Duodenal mucosa (tissue), 2 donors: ENCODE measurements around the gene FEZF2.
A peak's percentile ranks its signal among the peaks of the same experiment; 100 is the strongest.

Experiments used
- H3K27ac ChIP-seq: one replicate; pipeline ENCODE4 v1.7.0; 2013; ENCODE audit warnings: low read depth, low read length
- H3K27me3 ChIP-seq, 2 donors: one replicate each; pipeline ENCODE4 v1.7.0; 2013; ENCODE audit warnings: low read length in 2 of 2, control low read depth in 1 of 2; ENCODE audit not compliant: insufficient read depth in 2 of 2, control insufficient read depth in 1 of 2
- H3K36me3 ChIP-seq, 2 donors: one replicate each; pipeline ENCODE4 v1.7.0; 2013; ENCODE audit warnings: low read length in 2 of 2, control low read depth in 1 of 2; ENCODE audit not compliant: insufficient read depth in 2 of 2, control insufficient read depth in 1 of 2
- H3K4me1 ChIP-seq, 2 donors: one replicate each; pipeline ENCODE4 v1.7.0; 2013; ENCODE audit warnings: low read length in 2 of 2, control low read depth in 1 of 2; ENCODE audit not compliant: insufficient read depth in 2 of 2, control insufficient read depth in 1 of 2
- H3K4me3 ChIP-seq, 2 donors: one replicate each; pipeline ENCODE4 v1.7.0; 2013; ENCODE audit warnings: low read length in 2 of 2, low read depth in 1 of 2
- H3K9ac ChIP-seq, 2 donors: one replicate each; pipeline ENCODE4 v1.7.0; 2013; ENCODE audit warnings: low read length in 2 of 2, low read depth in 1 of 2
- H3K9me3 ChIP-seq, 2 donors: one replicate each; pipeline ENCODE4 v1.7.0; 2013; ENCODE audit warnings: low read length in 2 of 2, control low read depth in 1 of 2; ENCODE audit not compliant: control insufficient read depth in 1 of 2

FEZF2 gene

GRCh38 chr3:62373215-62373614 is at the start of gene FEZF2:
Gene FEZF2 (minus strand): TSS chr3:62373550. CDS start chr3:62372868, 682 bp downstream.
- Histone ChIP-seq H3K4me1 (no peaks in the 10 kb centered on the region), H3K9ac (no peak within 1 kb of the TSS), H3K27ac (no peak within 1 kb of the TSS), H3K9me3 (no peaks in the 10 kb centered on the region), H3K36me3 (no peaks in the 10 kb centered on the region), H3K4me3 (peak within 1 kb of the TSS in 1 of 2 donors; percentile 22), H3K27me3 (peaks cover 81 to 89% of the 10 kb centered on the region in 2 donors)

GRCh38 chr3:62421207-62421606 is 47.9 kb upstream of the FEZF2 start:
- no peaks in the 10 kb centered on the region for H3K9me3 ChIP-seq
- no peaks in the 10 kb centered on the region for H3K36me3 ChIP-seq
- no peak overlapping the region for H3K9ac ChIP-seq
- H3K4me1 ChIP-seq, result no peaks in the 10 kb centered on the region
- H3K27ac ChIP-seq, result no peak overlapping the region
- H3K4me3 ChIP-seq, result no peak overlapping the region
- H3K27me3 ChIP-seq, result no peaks in the 10 kb centered on the region

- no peak overlapping the region for H3K9ac ChIP-seq
- no peaks in the 10 kb centered on the region for H3K4me1 ChIP-seq
- no peak overlapping the region for H3K4me3 ChIP-seq
- H3K36me3 ChIP-seq, result no peaks in the 10 kb centered on the region
- no peaks in the 10 kb centered on the region for H3K9me3 ChIP-seq
- H3K27ac ChIP-seq, result no peak overlapping the region
- H3K27me3 ChIP-seq, result no peaks in the 10 kb centered on the region
Observed at GRCh38 chr3:62416144-62416543, 42.8 kb upstream of the FEZF2 start.

GRCh38 chr3:62415312-62415801 is 42.0 kb upstream of the FEZF2 start:
- Histone ChIP-seq H3K9me3 (no peaks in the 10 kb centered on the region), H3K27ac (no peak overlapping the region), H3K4me1 (no peaks in the 10 kb centered on the region), H3K36me3 (no peaks in the 10 kb centered on the region), H3K9ac (no peak overlapping the region), H3K27me3 (no peaks in the 10 kb centered on the region), H3K4me3 (no peak overlapping the region)

- Histone ChIP-seq H3K4me1 (no peaks in the 10 kb centered on the region), H3K27me3 (no peaks in the 10 kb centered on the region), H3K9ac (no peak overlapping the region), H3K36me3 (no peaks in the 10 kb centered on the region), H3K4me3 (no peak overlapping the region), H3K9me3 (no peaks in the 10 kb centered on the region), H3K27ac (no peak overlapping the region)
Observed at GRCh38 chr3:62414786-62415185, 41.4 kb upstream of the FEZF2 start.

- Histone ChIP-seq H3K9ac (no peak overlapping the region), H3K27ac (no peak overlapping the region), H3K9me3 (no peaks in the 10 kb centered on the region), H3K36me3 (no peaks in the 10 kb centered on the region), H3K4me3 (no peak overlapping the region), H3K27me3 (no peaks in the 10 kb centered on the region), H3K4me1 (no peaks in the 10 kb centered on the region)
Observed at GRCh38 chr3:62413687-62414086, 40.3 kb upstream of the FEZF2 start.

- Histone ChIP-seq H3K4me3 (no peak overlapping the region), H3K27me3 (no peaks in the 10 kb centered on the region), H3K9ac (no peak overlapping the region), H3K27ac (no peak overlapping the region), H3K9me3 (no peaks in the 10 kb centered on the region), H3K4me1 (no peaks in the 10 kb centered on the region), H3K36me3 (no peaks in the 10 kb centered on the region)
Observed at GRCh38 chr3:62406945-62407344, 33.6 kb upstream of the FEZF2 start.

GRCh38 chr3:62405566-62405965 is 32.2 kb upstream of the FEZF2 start:
- H3K36me3 ChIP-seq, result no peaks in the 10 kb centered on the region
- H3K27ac ChIP-seq, result no peak overlapping the region
- H3K27me3 ChIP-seq, result no peaks in the 10 kb centered on the region
- H3K4me1 ChIP-seq, result no peaks in the 10 kb centered on the region
- H3K4me3 ChIP-seq, result no peak overlapping the region
- H3K9me3 ChIP-seq, result no peaks in the 10 kb centered on the region
- no peak overlapping the region for H3K9ac ChIP-seq

- H3K4me3 ChIP-seq, result no peak overlapping the region
- H3K9me3 ChIP-seq, result no peaks in the 10 kb centered on the region
- H3K27me3 ChIP-seq, result no peaks in the 10 kb centered on the region
- H3K9ac ChIP-seq, result no peak overlapping the region
- no peaks in the 10 kb centered on the region for H3K4me1 ChIP-seq
- no peaks in the 10 kb centered on the region for H3K36me3 ChIP-seq
- H3K27ac ChIP-seq, result no peak overlapping the region
Observed at GRCh38 chr3:62405135-62405534, 31.8 kb upstream of the FEZF2 start.

GRCh38 chr3:62404321-62404720 is 31.0 kb upstream of the FEZF2 start:
- no peaks in the 10 kb centered on the region for H3K4me1 ChIP-seq
- H3K9me3 ChIP-seq, result no peaks in the 10 kb centered on the region
- H3K36me3 ChIP-seq, result no peaks in the 10 kb centered on the region
- H3K27me3 ChIP-seq, result no peaks in the 10 kb centered on the region
- no peak overlapping the region for H3K27ac ChIP-seq
- H3K9ac ChIP-seq, result no peak overlapping the region
- H3K4me3 ChIP-seq, result no peak overlapping the region

- Histone ChIP-seq H3K4me1 (no peaks in the 10 kb centered on the region), H3K27ac (no peak overlapping the region), H3K9ac (no peak overlapping the region), H3K9me3 (no peaks in the 10 kb centered on the region), H3K36me3 (no peaks in the 10 kb centered on the region), H3K27me3 (no peaks in the 10 kb centered on the region), H3K4me3 (no peak overlapping the region)
Observed at GRCh38 chr3:62403765-62404164, 30.4 kb upstream of the FEZF2 start.
